Activated CD8-positive, alpha-beta memory T cell treated with anti-CD3 and anti-CD28 coated beads, Interleukin-2, amount 50 U/mL, for 24 hours (primary cell): ENCODE measurements around the gene DHCR7.
A peak's percentile ranks its signal among the peaks of the same experiment; 100 is the strongest.

ENCODE experiments used
- DNase-seq: peaks from one replicate; pipeline ENCODE4 v3.0.0-alpha.2; 2020; ENCODE audit errors: extremely low read depth

The DHCR7 gene

DNA sequence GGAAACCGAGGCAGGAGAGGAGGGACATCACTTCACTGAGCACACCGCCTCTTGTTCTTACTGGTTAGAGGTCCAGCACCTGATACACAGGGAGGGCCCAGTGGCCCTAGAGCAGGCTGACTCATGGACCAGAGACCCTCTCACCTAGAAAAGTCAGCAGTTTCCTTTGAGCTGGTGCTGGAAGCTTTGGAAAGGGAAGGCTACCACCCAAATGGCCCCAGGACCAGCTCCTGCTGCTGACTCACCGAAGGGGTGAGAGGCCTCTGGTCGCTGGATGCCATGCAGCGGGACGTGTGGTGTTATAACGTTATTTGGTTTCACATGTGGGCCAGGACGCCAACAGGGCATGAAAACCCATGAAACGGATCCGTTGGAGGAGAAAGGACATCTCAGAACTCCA is 8.6 kb upstream of the DHCR7 start:
- no peak for DNase-seq

DNA sequence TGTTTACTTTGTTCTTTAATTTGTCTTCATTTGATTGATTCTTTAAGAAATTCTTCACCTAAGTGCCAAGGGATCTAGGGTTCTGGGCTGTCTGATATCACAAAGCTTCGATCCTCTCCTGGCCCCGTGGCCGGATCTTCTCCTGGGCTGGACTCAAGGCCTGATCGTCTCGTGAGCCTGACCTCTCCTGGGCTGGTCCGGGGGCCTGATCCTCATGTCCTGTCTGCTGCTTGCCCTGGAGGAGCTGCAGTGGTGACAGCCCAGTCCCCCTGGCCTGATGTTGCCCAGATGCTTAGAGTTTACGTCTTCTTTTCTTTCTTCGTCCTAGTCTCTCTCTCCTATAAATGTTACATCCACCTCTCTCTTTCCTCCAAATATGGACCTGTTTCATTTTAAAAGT is 8.1 kb upstream of the DHCR7 start:
- no peak for DNase-seq

DNA sequence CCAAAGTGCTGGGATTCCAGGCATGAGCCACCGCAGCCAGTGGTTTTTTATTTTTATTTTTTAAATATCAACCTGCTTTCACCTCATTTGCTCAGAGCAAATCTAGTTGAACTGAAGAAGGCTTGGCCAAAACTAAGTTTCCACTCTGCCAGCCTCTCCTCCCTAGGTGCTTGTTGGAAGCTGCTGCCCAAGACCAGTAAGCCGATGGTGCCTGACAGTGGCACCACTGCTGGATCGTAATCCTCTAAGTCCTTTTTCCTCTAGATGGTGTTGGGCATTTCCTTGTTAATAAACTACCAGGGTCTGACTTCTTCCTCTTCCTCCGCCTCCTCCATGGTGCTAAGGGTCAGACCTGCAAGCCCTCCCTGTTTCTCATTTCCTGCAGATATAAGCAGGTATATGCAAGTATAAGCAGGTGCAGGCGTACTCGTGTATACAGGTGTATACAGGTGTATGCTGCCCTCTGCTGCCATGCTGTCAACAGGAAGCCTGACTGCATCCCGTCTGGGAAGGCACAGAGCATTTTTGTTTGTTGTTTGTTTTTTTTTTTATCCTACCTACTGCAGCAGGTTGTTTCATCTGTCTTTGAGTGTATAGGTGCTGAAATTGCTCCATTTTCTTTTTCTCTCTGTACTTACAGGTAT is 6.4 kb upstream of the DHCR7 start:
- no peak for DNase-seq

DNA sequence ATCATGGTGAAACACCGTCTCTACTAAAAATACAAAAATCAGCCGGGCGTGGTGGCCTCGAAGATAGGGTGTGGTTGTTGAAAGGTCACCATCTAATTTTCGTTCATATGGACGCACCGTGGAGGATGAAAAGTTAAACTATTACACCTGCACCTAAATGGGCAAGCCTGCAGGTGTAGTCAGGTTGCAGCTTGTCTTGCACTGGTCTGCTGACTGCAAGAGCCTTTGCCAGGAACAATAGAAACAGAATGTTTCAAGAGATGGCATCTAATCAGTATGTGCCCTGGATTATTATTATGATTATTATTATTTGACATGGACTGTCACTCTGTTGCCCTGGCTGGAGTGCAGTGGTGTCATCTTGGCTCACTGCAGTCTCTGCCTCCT is 5.7 kb upstream of the DHCR7 start:
- DNase-seq = no peak

DNA sequence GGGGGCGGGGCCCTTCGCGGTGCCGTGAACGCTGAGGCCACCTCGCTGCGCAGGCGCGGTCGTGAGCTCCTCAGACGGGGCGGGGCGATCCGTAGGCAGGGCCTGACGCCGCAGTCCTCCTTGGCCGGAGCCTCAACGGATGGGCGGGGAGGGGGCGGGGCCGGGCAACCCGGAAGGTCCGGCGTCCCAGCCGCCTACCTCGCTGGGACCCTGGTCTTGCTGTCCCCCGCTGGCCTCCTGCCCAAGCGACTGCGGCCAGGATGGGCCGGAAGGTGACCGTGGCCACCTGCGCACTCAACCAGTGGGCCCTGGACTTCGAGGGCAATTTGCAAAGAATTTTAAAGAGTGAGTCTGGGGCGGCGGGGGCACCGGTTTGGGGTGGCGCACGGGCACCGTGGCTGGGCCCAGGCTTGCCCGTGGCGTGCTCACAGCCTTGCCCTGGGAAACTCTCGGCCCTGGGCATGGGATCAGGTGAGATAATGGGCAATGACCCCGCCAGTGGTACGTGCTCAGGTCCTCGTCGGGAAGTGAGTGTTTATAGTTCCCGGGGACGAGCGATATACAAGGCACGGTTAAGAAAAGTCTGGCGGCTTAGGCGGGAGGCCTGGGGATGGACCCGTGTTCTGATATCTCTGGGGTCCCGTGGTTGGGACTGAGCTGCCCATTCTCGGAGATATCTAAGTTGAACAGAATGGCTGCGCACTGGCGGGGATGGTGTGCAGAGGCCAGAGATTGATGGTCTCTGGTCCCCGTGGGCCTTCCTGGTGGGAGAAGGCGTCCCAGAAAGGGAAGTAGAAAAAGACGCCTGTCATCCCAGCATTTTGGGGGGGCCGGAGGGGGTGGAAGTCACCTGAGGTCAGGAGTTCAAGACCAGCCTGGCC is 5.1 kb upstream of the DHCR7 start, which contains the start of gene NADSYN1:
Gene NADSYN1, plus strand, starts transcription at position 167 of the 881 bp plus-strand sequence. Its CDS starts 94 bp downstream, at position 261.
- peak; percentile 89 for DNase-seq

DNA sequence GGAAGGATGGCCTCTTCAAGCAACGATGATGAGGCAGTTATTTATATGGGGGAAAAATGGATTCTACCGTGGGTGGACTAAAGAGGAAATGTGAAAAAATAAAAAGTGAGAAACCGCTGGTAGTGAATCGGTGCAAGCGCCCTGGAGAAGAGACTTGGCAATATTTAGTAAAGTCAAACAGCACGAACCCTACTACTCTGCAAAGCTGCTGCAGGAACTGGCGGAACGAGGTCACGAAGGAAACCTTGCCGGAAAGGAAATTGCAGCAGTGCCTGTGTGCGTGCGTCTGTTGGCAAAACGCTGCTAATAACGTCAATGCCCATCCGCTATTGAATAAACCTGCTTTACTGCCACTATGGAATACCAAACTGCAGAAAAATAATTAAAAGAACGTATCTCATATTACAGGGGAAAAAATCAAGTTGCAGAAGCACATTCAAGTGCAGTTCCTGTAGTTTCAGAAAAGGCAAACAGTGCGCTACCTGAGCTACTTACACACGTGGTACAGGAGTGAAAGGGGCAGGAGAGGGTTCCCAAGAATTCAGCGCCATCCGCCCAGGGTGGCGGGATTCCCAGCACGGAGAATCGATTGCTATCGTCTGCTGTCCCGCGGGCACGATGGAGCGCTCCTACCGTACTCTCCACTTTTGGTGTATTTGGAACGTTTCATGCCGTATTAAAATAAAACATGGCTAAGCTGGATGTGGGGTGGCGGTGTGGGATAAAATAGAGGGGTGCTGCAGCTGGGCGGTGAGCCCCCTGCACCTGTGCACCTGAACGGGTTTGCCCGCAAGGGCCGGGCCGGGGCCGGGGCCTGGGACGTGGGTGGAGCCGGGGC is 4.2 kb upstream of the DHCR7 start:
- DNase-seq = no peak

DNA sequence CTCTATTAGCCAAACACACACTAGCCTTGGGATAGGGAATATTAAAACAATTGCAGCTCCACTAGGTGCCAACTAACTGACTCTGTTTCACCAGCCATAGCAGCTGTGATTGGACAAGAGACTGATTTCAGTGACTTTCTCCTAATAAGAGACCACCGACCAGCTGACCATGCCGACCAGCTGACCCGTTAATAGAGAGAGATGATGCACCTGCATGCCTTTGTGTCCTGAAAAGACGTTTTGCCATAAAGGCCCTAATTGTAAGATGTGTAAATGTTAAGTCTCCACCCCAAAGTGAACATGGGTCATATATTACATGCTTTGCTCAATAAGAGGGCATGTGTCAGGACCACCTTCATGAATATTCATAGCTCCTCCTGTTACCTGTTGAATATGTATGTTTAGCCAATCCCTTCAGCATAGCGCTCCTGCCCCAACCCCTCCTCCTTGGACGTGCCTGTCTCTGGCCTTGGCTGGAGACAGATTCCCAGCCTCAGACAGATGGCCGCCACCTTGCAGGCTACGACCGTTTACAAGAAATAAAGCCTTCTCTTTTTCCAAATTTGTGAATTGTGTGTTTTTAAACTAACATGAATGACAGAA is 3.5 kb upstream of the DHCR7 start:
- no peak for DNase-seq

DNA sequence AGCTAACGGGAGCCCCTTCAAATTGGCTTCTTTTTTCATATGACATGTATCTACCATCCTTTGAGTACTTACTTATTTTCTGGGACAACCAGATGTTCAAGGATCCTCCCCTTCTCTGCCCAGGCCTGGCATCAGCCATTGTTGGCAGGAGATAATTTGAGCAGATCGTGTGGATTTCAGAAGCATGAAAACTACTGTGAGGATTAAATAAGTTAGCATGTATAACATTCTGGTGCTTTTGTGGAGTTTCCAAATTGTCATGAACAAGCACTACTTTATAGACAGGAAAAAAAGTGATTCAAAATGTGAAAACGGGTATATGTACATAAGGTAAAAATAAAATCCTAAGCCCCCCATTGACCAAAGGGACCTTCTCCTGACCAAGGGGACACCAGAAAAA is 2.7 kb upstream of the DHCR7 start:
- DNase-seq = no peak

DNA sequence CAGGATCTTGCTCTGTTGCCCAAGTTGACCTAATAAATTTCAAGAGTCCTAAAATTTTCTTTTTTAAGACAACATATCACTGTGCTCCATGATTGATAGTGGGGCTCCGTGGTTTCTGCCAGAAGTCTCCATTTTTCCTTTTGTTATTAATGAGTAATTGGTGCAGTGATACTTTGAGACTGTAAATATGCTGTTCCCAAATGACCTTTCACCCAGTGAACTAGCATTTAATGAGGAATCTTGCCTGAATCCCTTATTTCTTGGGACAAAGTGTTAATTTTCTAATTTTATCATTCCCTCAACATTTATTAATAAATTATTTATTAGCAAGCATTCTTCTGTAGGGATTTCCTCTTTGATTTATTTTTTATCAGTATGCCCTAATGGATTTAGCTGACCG is 2.3 kb upstream of the DHCR7 start:
- no peak for DNase-seq

DNA sequence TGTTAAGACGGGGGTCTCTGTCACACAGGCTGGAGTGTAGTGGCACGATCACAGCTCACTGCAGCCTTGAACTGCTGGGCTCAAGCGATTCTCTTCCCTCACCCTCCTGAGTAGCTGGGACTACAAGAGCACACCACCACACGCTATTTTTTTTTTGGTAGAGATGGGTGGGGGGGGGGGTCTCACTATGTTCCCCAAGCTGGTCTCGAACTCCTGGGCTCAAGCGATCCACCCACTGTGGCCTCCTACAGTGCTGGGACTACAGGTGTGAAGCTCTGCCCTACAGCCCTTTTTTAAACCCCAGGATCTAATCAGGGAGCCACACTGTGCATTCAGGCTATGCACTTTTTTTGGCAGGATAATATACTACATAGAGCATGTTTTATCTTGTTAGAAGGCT is 1.4 kb upstream of the DHCR7 start:
- DNase-seq = no peak

DNA sequence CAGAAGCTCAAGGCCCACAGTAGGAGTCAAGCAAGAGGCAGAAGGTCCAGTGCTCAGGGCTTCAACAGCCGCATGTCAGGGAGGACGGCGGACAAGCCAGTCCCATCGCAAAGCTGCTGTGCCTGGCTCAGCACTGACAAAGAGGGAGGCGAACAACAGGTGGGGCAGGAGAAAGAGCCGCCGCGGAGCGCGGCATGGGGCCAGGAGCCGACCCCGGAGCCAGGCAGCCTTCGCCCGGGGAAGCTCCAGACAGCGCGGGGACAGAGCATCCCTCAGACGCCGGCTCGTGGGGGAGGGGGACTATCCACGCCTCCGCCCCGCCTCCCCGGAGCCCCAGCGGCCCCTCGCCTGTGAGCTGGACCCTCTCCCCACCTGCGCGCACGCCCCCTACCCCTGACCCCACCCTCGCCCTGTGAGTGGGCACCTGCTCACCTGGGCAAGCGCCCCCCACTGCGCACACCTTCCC is 369 bp downstream of the DHCR7 start:
- DNase-seq = no peak

DNA sequence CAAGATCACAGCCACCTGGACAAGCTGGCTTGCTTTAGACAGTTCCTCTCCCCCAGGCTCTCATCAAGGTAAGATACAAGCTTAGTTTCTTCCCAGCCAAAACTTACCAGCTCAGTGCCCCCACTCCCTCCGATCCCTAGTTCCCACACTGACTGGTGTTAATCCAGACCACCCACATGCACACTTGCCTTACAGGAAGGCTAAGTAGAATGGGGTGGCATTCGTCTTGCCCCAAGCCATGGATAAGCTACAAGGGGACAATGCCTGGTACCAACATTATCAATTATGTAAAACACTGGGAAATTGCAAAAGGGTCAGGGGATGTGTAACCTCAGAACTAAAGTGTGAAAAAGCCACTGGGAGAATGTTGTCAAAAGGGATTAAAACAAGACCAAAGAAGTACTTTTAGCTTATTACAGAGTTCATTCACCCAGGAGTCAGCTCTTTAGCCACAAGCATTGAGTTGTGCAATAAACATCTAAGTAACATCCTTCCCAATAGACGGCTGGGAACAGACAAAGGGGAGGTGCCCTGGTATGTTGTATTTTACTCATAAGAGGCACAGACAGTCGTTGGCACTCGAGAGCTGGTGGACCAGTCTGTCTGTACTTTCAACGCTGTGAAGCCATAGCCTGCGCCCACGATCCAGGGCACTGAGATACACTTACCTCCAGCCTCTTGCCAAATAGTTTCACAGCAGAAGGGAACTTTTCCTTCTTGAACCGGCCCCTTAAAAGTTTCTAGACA is 1.1 kb downstream of the DHCR7 start:
- no peak for DNase-seq

DNA sequence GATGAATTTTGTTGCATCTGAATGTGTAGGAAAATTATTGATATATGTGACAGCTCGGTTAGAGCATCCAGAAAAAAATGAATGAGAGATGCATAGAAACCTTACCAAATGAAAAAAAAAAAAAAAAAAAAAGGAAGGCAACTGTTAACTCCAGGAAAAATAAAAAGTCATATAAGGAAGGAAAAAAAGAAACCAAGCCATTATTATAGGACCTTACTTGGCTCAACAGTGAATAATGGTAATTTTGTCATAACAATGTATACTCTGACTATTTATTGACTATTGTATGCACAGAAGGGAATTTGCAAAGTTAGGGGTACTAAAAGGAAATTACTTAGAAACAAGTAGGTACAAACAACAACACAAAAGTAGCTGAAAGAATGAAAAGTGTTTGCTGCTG is 2.0 kb downstream of the DHCR7 start:
- DNase-seq = no peak

DNA sequence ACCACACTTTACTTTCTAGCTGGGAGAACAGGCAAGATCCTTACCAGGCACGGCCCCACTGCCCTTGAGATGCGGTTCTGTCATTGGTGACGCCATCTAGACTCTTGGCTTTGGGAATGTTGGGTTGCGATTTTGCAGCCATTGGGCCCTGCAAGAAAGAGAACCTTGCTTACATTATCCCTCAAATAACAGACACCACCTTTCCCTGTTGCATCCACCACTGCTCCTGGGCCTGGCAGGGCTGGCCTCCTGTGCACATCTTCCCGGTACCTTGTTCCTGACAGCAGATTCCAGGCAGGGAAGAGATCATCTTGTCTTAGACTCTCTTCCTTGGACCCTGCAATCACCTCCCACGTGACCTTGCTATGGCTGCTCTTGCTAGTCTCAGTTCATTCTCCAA is 3.4 kb downstream of the DHCR7 start:
- no peak for DNase-seq

DNA sequence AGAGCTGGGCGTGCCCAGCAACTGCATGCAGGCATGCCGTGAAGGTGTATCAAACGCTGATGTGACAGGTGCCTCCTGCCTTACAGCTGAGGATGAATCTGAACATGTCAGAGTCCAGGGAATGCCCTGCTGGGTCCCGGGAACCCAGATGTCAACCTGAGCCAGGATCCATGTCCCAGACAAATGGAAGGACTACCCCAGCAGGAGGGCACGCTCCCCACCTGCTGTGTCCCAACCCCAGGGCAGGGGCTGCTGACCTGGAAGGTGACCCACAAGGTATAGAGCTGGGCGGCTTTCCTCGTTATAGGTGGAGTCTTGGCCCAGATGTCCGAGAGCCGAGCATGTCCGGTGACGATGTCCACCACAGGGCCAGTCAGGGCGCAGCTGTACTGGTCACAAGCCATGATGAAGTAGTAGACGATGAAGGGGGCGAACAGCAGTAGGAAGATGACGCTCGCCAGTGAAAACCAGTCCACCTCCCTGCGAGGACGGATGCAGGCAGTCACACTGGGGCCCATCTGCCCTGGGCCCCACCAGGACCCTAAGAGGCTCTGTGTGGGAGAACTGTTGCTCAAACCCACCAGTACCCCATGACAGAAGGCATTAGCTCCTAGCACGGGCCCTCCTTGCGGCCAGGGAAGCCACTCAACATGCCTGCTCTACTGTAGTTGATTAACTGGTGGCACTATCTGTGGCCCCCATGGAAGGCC is 4.3 kb downstream of the DHCR7 start:
- DNase-seq = no peak

DNA sequence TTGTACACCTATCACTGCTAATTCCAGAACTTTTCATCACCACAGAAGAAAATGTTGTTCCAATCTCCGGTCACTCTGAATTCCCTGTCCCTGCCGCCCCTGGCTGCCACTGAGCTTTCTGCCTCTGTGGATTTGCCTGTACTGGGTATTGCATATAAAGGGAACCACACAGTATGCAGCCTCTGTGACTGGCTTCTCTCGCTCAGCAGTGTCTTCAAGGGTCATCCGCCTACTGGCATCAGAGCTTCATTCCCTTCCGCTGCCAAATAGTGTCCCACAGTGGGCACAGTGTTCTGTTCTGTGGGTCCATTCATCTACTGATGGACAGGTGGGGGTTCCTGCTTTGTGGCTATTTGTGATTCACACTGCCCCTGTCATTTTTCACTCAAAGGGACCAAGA is 5.3 kb downstream of the DHCR7 start:
- no peak for DNase-seq

DNA sequence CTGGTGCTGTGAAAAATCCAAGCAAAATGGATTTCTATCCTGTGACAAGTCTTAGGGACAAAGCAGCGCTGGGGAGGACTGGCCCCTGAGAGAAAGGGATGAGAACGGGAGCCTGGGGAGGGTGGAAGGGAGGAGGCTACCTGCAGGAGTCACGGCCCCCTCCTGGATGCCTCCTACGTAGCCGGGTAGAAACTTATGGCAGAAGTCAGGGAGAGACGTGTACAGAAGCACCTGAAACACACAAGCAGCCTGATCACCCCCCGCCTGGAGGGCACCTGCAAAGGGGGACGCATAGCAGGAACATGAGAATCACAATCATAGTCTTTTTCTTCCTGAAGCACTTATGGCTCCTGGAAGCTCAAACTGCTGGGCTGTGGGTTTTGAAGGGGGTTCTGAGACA is 6.1 kb downstream of the DHCR7 start:
- no peak for DNase-seq

DNA sequence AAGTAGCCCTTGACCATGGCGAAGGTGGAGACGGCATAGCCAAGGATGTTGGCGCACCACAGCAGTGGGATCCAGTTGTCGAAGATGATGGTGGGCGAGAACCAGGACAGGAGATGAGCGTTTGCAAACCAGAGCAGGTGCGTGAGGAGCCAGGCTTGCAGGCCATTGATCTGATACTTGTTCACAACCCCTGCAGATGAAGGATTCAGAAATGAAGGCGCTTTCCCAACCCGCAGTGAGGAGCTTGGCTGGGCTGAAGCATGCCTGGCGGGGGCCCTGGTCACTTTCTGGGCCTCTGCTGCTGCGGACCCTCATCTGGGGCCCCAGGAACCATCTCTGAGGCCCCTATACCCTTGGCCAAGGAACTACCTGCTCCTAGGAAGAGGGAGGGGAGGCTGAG is 6.9 kb downstream of the DHCR7 start:
- DNase-seq = no peak

DNA sequence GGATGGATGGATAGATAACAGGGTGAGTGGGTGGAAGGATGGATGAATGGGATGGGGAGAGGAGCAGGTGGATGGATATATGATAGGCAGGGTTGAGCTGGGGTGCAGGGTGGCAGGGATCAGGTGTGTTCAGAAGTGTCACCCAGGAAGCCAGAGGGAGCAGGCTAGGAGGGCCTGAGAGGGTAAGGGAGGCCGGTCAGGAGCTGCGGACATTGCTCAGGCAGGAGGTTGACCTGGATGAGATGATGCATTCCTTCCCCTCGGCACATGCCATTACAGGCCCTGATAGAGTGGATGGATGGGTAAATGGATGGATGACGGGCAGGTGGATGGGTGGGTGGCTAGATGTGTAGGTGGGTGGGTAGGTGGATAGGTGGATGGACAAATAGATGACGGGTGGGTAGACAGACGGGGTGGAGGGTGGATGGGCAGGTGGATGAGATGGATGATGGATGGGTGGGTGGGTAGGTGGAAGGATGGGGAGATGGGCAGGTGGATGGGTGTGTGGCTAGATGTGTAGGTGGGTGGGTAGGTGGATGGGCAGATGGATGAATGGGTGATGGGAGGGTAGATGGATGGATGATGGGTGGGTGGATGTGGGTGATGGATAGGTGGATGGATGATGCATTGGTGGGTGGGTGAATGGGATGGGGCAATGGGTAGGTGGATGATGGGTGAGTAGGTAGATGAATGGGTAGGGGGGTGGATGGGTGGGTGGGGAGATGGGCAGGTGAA is 8.0 kb downstream of the DHCR7 start:
- DNase-seq = no peak

DNA sequence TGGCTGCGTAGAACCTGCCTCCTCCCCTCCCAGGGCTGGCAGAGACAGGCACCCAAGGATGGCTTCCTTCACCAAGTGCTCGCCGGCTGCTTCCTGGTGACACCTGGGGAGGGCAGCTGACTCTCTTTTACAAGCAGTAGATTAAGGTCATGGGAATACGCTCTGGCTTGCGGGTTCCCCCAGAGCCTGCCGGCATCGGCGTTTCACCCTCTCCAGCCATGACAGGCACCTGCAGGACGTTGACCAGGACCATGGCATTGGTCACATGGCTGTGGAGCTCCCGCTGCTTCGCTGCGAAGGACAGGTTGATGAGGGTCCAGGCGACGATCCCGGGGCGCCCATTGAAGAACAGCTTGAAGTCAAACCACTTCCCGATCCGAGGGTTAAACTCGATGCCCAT is 9.5 kb downstream of the DHCR7 start:
- DNase-seq = no peak
